Kidney epithelial cell (primary cell): ENCODE results near the gene HOXA13. TPM values are rescaled to one million over a fixed set of nuclear protein-coding genes. Genes with fewer than 3 reads are reported as not detected.

ENCODE experiments used
- DNase-seq: peaks from one replicate; pipeline ENCODE4 v3.0.0-alpha.2; 2010; ENCODE audit warnings: low read depth
- H3K27me3 ChIP-seq: 2 replicates; pipeline ENCODE4 v1.6.0; 2011; ENCODE audit warnings: low read length; ENCODE audit not compliant: control insufficient read depth, insufficient read depth
- H3K36me3 ChIP-seq: 2 replicates; pipeline ENCODE4 v1.5.1; 2011; ENCODE audit warnings: low read length; ENCODE audit not compliant: control insufficient read depth, insufficient read depth
- H3K4me3 ChIP-seq: 2 replicates; pipeline ENCODE4 v1.5.1; 2011; ENCODE audit warnings: low read depth, mild to moderate bottlenecking, control low read depth, low read length
- CTCF ChIP-seq: IDR thresholded peaks from 2 replicates; pipeline ENCODE4 v1.5.1; 2011; ENCODE audit warnings: mild to moderate bottlenecking, moderate library complexity, low read length, control low read depth, inconsistent platforms; ENCODE audit not compliant: insufficient read depth, poor library complexity, severe bottlenecking
- total RNA-seq: library from RNA; depleted of rRNA; stranded (reverse); fragments of >200 nt; gene quantifications from 2 replicates; pipeline ENCODE4 v1.2.3, GENCODE V29; 2015

HOXA13 gene
- total RNA-seq, 1 donor from 2014 or later: not detected

GRCh38 chr7:27242154-27242553, 42.3 kb upstream of the HOXA13 start:
- DNase-seq: no peak
- Histone ChIP-seq H3K36me3 (no peaks in the 10 kb centered on the region), H3K4me3 (no peak overlapping the region), H3K27me3 (peaks cover 95% of the 10 kb centered on the region)
- no peak for TF ChIP-seq CTCF

GRCh38 chr7:27241189-27242056, 41.5 kb upstream of the HOXA13 start:
- DNase-seq: no peak
- no peak overlapping the region for H3K4me3 ChIP-seq
- TF ChIP-seq CTCF: no peak
- peaks cover 95% of the 10 kb centered on the region for H3K27me3 ChIP-seq
- no peaks in the 10 kb centered on the region for H3K36me3 ChIP-seq

- H3K36me3 ChIP-seq: no peaks in the 10 kb centered on the region
- H3K4me3 ChIP-seq: no peak overlapping the region
- peaks cover 96% of the 10 kb centered on the region for H3K27me3 ChIP-seq
- no peak for DNase-seq
- no peak for TF ChIP-seq CTCF
These were observed 40.3 kb upstream of the HOXA13 start for GRCh38 chr7:27240015-27240731.

- no peak overlapping the region for H3K4me3 ChIP-seq
- H3K36me3 ChIP-seq: no peaks in the 10 kb centered on the region
- DNase-seq: no peak
- H3K27me3 ChIP-seq: peaks cover 96% of the 10 kb centered on the region
- no peak for TF ChIP-seq CTCF
These were observed 39.6 kb upstream of the HOXA13 start for GRCh38 chr7:27239387-27240014.

- no peaks in the 10 kb centered on the region for H3K36me3 ChIP-seq
- H3K4me3 ChIP-seq: no peak overlapping the region
- peaks cover 94% of the 10 kb centered on the region for H3K27me3 ChIP-seq
- no peak for TF ChIP-seq CTCF
- DNase-seq: no peak
These were observed 39.1 kb upstream of the HOXA13 start for GRCh38 chr7:27238979-27239386.
